DND-41 (cell line): ENCODE data around the gene THSD7B.

Experiments
- ATAC-seq: fragments of 200-7000 bp; cut with Tn5 transposase; 3 replicates; pipeline ENCODE4 v1.9.1; 2021; ENCODE audit warnings: low read depth; ENCODE audit not compliant: insufficient read depth
- DNase-seq: peaks from one replicate; pipeline ENCODE4 v3.0.0-alpha.2; 2020
- H2AFZ ChIP-seq: 2 replicates; pipeline ENCODE4 v1.6.0; 2012; ENCODE audit warnings: low read depth, low read length
- H3K27ac ChIP-seq: 2 replicates; pipeline ENCODE4 v1.5.1; 2012; ENCODE audit warnings: low read length, inconsistent platforms
- H3K27me3 ChIP-seq: fragments of 200-600 bp; sonication (generic); 2 replicates; pipeline ENCODE4 v1.6.0; 2012; ENCODE audit warnings: low read length, mild to moderate bottlenecking, inconsistent platforms; ENCODE audit not compliant: insufficient read depth, poor library complexity
- H3K36me3 ChIP-seq: 2 replicates; pipeline ENCODE4 v1.5.1; 2012; ENCODE audit warnings: low read length, inconsistent platforms; ENCODE audit not compliant: insufficient read depth
- H3K4me1 ChIP-seq: 2 replicates; pipeline ENCODE4 v1.5.1; 2012; ENCODE audit warnings: mild to moderate bottlenecking, low read length; ENCODE audit not compliant: insufficient read depth
- H3K4me2 ChIP-seq: 2 replicates; pipeline ENCODE4 v1.6.0; 2012; ENCODE audit warnings: mild to moderate bottlenecking, moderate library complexity, low read length, inconsistent platforms; ENCODE audit not compliant: insufficient read depth
- H3K4me3 ChIP-seq, 2 experiments: fragments of 200-600 bp in 1 of 2; shearing (Covaris generic) in 1 of 2; 2 replicates each; pipeline ENCODE4 v1.5.1; 2012 to 2016; ENCODE audit warnings: inconsistent platforms in 2 of 2, low read length in 2 of 2, mild to moderate bottlenecking in 2 of 2, low read depth in 1 of 2, moderate library complexity in 1 of 2
- H3K79me2 ChIP-seq: 2 replicates; pipeline ENCODE4 v1.6.0; 2012; ENCODE audit warnings: low read length, inconsistent platforms; ENCODE audit not compliant: insufficient read depth
- H3K9ac ChIP-seq: 2 replicates; pipeline ENCODE4 v1.6.0; 2012; ENCODE audit warnings: low read depth, mild to moderate bottlenecking, inconsistent platforms, low read length, moderate library complexity
- H3K9me3 ChIP-seq: 2 replicates; pipeline ENCODE4 v1.5.1; 2012; ENCODE audit warnings: low read length, moderate library complexity, mild to moderate bottlenecking, inconsistent platforms; ENCODE audit not compliant: insufficient read depth, severe bottlenecking
- H4K20me1 ChIP-seq: 2 replicates; pipeline ENCODE4 v1.6.0; 2012; ENCODE audit warnings: low read length; ENCODE audit not compliant: insufficient read depth
- CTCF ChIP-seq: IDR thresholded peaks from 2 replicates; pipeline ENCODE4 v1.5.1; 2012; ENCODE audit warnings: borderline replicate concordance, low read length, moderate library complexity, mild to moderate bottlenecking; ENCODE audit not compliant: poor library complexity, severe bottlenecking; ENCODE audit errors: extremely low read depth
- EZH2 ChIP-seq: IDR thresholded peaks from 3 replicates; pipeline ENCODE4 v1.6.1; 2012; ENCODE audit warnings: borderline replicate concordance, low read depth, mild to moderate bottlenecking, moderate library complexity, low read length, inconsistent platforms; ENCODE audit not compliant: severe bottlenecking

Gene THSD7B

GRCh38 chr2:136765256-136766072 lies at the start of gene THSD7B:
Gene THSD7B, plus strand, starts transcription at chr2:136765545. Its CDS starts 116,634 bp downstream, at chr2:136882179.
- no peak within 1 kb of the TSS for H3K4me3 ChIP-seq
- H3K4me2 ChIP-seq = no peak within 1 kb of the TSS
- ATAC-seq = no peak

GRCh38 chr2:136718273-136718672 lies 47.1 kb upstream of the THSD7B start:
- H3K36me3 ChIP-seq = no peaks in the 10 kb centered on the region
- ATAC-seq = no peak
- H3K79me2 ChIP-seq = no peaks in the 10 kb centered on the region
- H3K4me3 ChIP-seq = no peak overlapping the region
- DNase-seq = no peak
- no peaks in the 10 kb centered on the region for H3K4me1 ChIP-seq
- TF ChIP-seq CTCF = no peak
- no peak for TF ChIP-seq EZH2
- no peak overlapping the region for H2AFZ ChIP-seq
- H3K9ac ChIP-seq = no peak overlapping the region
- no peak overlapping the region for H3K27ac ChIP-seq
- H3K27me3 ChIP-seq = no peaks in the 10 kb centered on the region
- H3K4me2 ChIP-seq = no peak overlapping the region
- H4K20me1 ChIP-seq = no peaks in the 10 kb centered on the region
- no peaks in the 10 kb centered on the region for H3K9me3 ChIP-seq

More at GRCh38 chr2:136765256-136766072, at the start of gene THSD7B:
- no peaks in the 10 kb centered on the region for H4K20me1 ChIP-seq
- H3K79me2 ChIP-seq = no peaks in the 10 kb centered on the region
- H3K9ac ChIP-seq = no peak within 1 kb of the TSS
- no peaks in the 10 kb centered on the region for H3K4me1 ChIP-seq
- TF ChIP-seq EZH2 (no peak), CTCF (no peak)
- H3K27ac ChIP-seq = no peak within 1 kb of the TSS
- H2AFZ ChIP-seq = no peak within 1 kb of the TSS
- no peaks in the 10 kb centered on the region for H3K9me3 ChIP-seq
- no peaks in the 10 kb centered on the region for H3K36me3 ChIP-seq
- DNase-seq = no peak
- peaks cover 9% of the 10 kb centered on the region for H3K27me3 ChIP-seq

GRCh38 chr2:136727973-136728699 lies 37.2 kb upstream of the THSD7B start:
- no peak for DNase-seq

More at GRCh38 chr2:136727973-136728699, 37.2 kb upstream of the THSD7B start:
- H3K27ac ChIP-seq = no peak overlapping the region
- no peaks in the 10 kb centered on the region for H4K20me1 ChIP-seq
- no peak overlapping the region for H2AFZ ChIP-seq
- H3K4me1 ChIP-seq = no peaks in the 10 kb centered on the region
- no peaks in the 10 kb centered on the region for H3K9me3 ChIP-seq
- no peak overlapping the region for H3K9ac ChIP-seq
- H3K79me2 ChIP-seq = no peaks in the 10 kb centered on the region
- no peak for ATAC-seq
- H3K27me3 ChIP-seq = peaks cover 4% of the 10 kb centered on the region
- H3K4me3 ChIP-seq = no peak overlapping the region
- H3K4me2 ChIP-seq = no peak overlapping the region
- TF ChIP-seq EZH2 (no peak), CTCF (no peak)
- no peaks in the 10 kb centered on the region for H3K36me3 ChIP-seq
